ENCODE measurements around the gene UEVLD. TPM values are rescaled to one million over a fixed set of nuclear protein-coding genes. Genes with fewer than 3 reads are reported as not detected.

Gene UEVLD
- polyA plus RNA-seq, 2 of the 4 experiments (the other 2 are of a cell fraction) = 34.7 to 41.2 TPM

DNA sequence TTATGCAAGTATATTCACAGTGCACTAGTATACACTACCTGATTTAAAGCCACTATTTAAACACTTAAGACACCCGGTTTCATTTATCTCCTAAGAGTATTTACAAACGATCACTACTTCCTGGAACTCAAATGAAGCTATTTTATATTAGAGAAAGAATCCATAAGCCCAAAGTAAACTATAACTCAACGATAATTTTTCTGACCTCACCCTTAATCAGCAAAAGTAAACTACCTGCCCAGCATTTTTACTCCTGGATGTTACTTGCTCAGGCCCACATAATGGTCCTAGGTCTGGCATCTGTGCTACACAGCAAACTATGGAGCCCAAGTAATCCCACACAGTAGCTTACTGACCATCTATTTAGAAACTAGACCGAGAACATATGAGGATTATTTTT, 95.2 kb downstream of the UEVLD start (continued):
- no peak for TF ChIP-seq CBX8 (IDR thresholded peaks at IDR 0.05)

DNA sequence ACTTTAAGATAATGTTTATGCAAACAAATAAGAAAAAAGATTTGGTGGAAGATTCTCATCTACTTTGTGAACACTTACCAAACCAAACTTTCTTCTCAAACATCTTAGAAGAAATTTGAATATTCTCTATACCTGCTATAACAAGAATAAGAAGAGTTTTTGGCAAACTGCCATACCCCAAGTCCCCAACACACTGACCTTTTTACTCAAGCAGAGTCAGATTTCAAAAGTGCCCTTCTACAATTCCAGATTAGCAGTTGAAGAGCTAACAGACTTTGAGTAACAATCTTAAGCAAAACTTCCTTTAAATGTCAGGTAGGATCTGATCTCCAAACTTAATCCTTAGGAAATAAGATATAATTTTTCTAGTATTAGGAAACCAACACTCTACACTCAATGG, 95.6 kb downstream of the UEVLD start:
- peaks cover 17% of the 10 kb centered on the region for H3K4me1 ChIP-seq
- POLR2A ChIA-PET = no interaction called here
- FAIRE-seq = peak; percentile 13

DNA sequence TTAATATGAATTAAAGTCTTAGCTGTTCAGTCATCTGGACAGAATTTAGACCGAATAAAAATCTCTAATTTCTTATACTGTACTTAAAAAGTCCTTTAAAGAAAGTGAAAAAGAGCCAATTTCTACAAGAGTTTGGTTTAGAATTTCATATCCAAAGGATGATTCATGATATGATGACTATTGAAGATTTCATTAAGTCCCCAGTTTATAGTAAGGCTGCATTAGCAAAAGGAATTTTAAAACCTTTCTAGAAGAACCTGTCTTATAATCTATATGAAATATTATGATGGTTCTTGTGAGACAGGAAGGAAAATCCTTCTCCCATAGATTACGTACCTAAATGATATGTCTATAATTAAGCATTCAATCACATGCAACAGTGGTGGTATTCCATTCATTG, 96.6 kb downstream of the UEVLD start:
- WGBS (ENCODE audit: missing lambda C conversion rate) = 94% methylated on average over 2 of the region's 2 CpGs
- Histone ChIP-seq H3K27ac (no peak overlapping the region), H3K4me2 (no peak overlapping the region), H3K4me1 (peaks cover 17% of the 10 kb centered on the region), H3K4me3 (no peak overlapping the region), H3K9me3 (no peaks in the 10 kb centered on the region)
- no peak for FAIRE-seq
- ChIA-PET CTCF (interaction anchor here (1.1 kb wide), 1 partner anchor 24 kb away, joined by 3 read pairs; no protein-coding TSS in a partner anchor), POLR2A (no interaction called here)
- no peak for DNase-seq (ENCODE audit: low read depth in 1 of 2, low spot score in 1 of 2)
- TF ChIP-seq SREBF2 (IDR thresholded peaks at IDR 0.05) = no peak
- TF ChIP-seq BHLHE40 (IDR thresholded peaks at IDR 0.05; ENCODE audit: low read depth, low read length) = no peak
- no peak for TF ChIP-seq CBX2 (IDR thresholded peaks at IDR 0.05; ENCODE audit: borderline replicate concordance, low read depth)
- TF ChIP-seq, protein P1, sequence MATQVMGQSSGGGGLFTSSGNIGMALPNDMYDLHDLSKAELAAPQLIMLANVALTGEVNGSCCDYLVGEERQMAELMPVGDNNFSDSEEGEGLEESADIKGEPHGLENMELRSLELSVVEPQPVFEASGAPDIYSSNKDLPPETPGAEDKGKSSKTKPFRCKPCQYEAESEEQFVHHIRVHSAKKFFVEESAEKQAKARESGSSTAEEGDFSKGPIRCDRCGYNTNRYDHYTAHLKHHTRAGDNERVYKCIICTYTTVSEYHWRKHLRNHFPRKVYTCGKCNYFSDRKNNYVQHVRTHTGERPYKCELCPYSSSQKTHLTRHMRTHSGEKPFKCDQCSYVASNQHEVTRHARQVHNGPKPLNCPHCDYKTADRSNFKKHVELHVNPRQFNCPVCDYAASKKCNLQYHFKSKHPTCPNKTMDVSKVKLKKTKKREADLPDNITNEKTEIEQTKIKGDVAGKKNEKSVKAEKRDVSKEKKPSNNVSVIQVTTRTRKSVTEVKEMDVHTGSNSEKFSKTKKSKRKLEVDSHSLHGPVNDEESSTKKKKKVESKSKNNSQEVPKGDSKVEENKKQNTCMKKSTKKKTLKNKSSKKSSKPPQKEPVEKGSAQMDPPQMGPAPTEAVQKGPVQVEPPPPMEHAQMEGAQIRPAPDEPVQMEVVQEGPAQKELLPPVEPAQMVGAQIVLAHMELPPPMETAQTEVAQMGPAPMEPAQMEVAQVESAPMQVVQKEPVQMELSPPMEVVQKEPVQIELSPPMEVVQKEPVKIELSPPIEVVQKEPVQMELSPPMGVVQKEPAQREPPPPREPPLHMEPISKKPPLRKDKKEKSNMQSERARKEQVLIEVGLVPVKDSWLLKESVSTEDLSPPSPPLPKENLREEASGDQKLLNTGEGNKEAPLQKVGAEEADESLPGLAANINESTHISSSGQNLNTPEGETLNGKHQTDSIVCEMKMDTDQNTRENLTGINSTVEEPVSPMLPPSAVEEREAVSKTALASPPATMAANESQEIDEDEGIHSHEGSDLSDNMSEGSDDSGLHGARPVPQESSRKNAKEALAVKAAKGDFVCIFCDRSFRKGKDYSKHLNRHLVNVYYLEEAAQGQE (IDR thresholded peaks at IDR 0.05) = no peak
- TF ChIP-seq, protein P2, sequence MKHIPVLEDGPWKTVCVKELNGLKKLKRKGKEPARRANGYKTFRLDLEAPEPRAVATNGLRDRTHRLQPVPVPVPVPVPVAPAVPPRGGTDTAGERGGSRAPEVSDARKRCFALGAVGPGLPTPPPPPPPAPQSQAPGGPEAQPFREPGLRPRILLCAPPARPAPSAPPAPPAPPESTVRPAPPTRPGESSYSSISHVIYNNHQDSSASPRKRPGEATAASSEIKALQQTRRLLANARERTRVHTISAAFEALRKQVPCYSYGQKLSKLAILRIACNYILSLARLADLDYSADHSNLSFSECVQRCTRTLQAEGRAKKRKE (CRISPR knock-in tag; IDR thresholded peaks at IDR 0.05; ENCODE audit: low read depth) = no peak
- no peak for TF ChIP-seq NPAS2 (CRISPR knock-in tag; IDR thresholded peaks at IDR 0.05; ENCODE audit: borderline replicate concordance)
- TF ChIP-seq, protein P3, sequence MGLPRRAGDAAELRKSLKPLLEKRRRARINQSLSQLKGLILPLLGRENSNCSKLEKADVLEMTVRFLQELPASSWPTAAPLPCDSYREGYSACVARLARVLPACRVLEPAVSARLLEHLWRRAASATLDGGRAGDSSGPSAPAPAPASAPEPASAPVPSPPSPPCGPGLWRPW (IDR thresholded peaks at IDR 0.05) = no peak
- TF ChIP-seq CBX8 (IDR thresholded peaks at IDR 0.05) = no peak
- ATAC-seq = no peak

More for the DNA sequence above, 95.6 kb downstream of the UEVLD start:
- CTCF ChIA-PET = interaction anchor here (1.0 kb wide), 1 partner anchor 48 kb away, joined by 4 read pairs; no protein-coding TSS in a partner anchor
- no peak overlapping the region for H3K4me2 ChIP-seq
- H3K4me3 ChIP-seq = no peak overlapping the region
- no peak for ATAC-seq
- no peaks in the 10 kb centered on the region for H3K9me3 ChIP-seq
- DNase-seq (ENCODE audit: low read depth in 1 of 2, low spot score in 1 of 2) = no peak
- no peak overlapping the region for H3K27ac ChIP-seq
- TF ChIP-seq ZC3H11A (IDR thresholded peaks at IDR 0.05) (no peak), RNF2 (IDR thresholded peaks at IDR 0.05; ENCODE audit: borderline replicate concordance, low read depth) (no peak), SREBF2 (IDR thresholded peaks at IDR 0.05) (no peak), EP300 (IDR thresholded peaks at IDR 0.05) (no peak), CEBPB (IDR thresholded peaks at IDR 0.05) (no peak), MAZ (IDR thresholded peaks at IDR 0.05; ENCODE audit: borderline replicate concordance, low read depth, low read length) (no peak), SMC3 (IDR thresholded peaks at IDR 0.05) (no peak)
- TF ChIP-seq, protein P4, sequence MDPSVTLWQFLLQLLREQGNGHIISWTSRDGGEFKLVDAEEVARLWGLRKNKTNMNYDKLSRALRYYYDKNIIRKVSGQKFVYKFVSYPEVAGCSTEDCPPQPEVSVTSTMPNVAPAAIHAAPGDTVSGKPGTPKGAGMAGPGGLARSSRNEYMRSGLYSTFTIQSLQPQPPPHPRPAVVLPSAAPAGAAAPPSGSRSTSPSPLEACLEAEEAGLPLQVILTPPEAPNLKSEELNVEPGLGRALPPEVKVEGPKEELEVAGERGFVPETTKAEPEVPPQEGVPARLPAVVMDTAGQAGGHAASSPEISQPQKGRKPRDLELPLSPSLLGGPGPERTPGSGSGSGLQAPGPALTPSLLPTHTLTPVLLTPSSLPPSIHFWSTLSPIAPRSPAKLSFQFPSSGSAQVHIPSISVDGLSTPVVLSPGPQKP (IDR thresholded peaks at IDR 0.05; ENCODE audit: low read depth, low read length) = no peak
- TF ChIP-seq, protein P1 (IDR thresholded peaks at IDR 0.05) = no peak

All from A549 (cell line).